Inflammatory macrophage treated with lipopolysaccharide for 4 hours (primary cell): ENCODE results near the gene MAP2K3.
A peak's percentile ranks its signal among the peaks of the same experiment; 100 is the strongest.

Source experiments
- DNase-seq: peaks from one replicate; pipeline ENCODE4 v3.0.0-alpha.2; 2020

MAP2K3 gene

GRCh38 chr17:21285164-21286065 is 904 bp downstream of the MAP2K3 start:
- peak; percentile 89 for DNase-seq

- DNase-seq, result peak; percentile 96
Observed at GRCh38 chr17:21286066-21286770, 1.7 kb downstream of the MAP2K3 start.

GRCh38 chr17:21286909-21287702 is 2.6 kb downstream of the MAP2K3 start:
- DNase-seq, result peak; percentile 15

GRCh38 chr17:21287703-21288449 is 3.4 kb downstream of the MAP2K3 start:
- peak; percentile 99 for DNase-seq

- DNase-seq, result peak; percentile 50
Observed at GRCh38 chr17:21288571-21289017, 4.1 kb downstream of the MAP2K3 start.

GRCh38 chr17:21289175-21289901 is 4.8 kb downstream of the MAP2K3 start:
- DNase-seq, result no peak

- no peak for DNase-seq
Observed at GRCh38 chr17:21289902-21290571, 5.5 kb downstream of the MAP2K3 start.

- DNase-seq, result no peak
Observed at GRCh38 chr17:21291357-21291756, 6.8 kb downstream of the MAP2K3 start.

- no peak for DNase-seq
Observed at GRCh38 chr17:21291862-21292261, 7.4 kb downstream of the MAP2K3 start.

- no peak for DNase-seq
Observed at GRCh38 chr17:21292867-21293830, 8.6 kb downstream of the MAP2K3 start.

GRCh38 chr17:21293831-21294210 is 9.3 kb downstream of the MAP2K3 start:
- no peak for DNase-seq

GRCh38 chr17:21294321-21295035 is 10.0 kb downstream of the MAP2K3 start:
- DNase-seq, result no peak

- DNase-seq, result no peak
Observed at GRCh38 chr17:21295036-21295952, 10.8 kb downstream of the MAP2K3 start.

GRCh38 chr17:21296097-21297025 is 11.8 kb downstream of the MAP2K3 start:
- no peak for DNase-seq

GRCh38 chr17:21297026-21297520 is 12.6 kb downstream of the MAP2K3 start:
- no peak for DNase-seq

GRCh38 chr17:21297597-21297996 is 13.1 kb downstream of the MAP2K3 start:
- no peak for DNase-seq
